ENCODE data around the gene ZNF385A.
A peak's percentile ranks its signal among the peaks of the same experiment; 100 is the strongest.

The ZNF385A gene

GRCh38 chr12:54415221-54415929 lies 30.8 kb upstream of the ZNF385A start:
- DNase-seq, result peak; percentile 26

- DNase-seq, result peak; percentile 89
Measured at GRCh38 chr12:54413284-54414190, 29.0 kb upstream of the ZNF385A start.

- no peak for DNase-seq
Measured at GRCh38 chr12:54412786-54413185, 28.3 kb upstream of the ZNF385A start.

GRCh38 chr12:54412348-54412747 lies 27.8 kb upstream of the ZNF385A start:
- DNase-seq, result no peak

- DNase-seq, result peak; percentile 98
Measured at GRCh38 chr12:54411391-54412241, 27.1 kb upstream of the ZNF385A start.

GRCh38 chr12:54409267-54409666 lies 24.7 kb upstream of the ZNF385A start:
- no peak for DNase-seq

GRCh38 chr12:54407183-54407905 lies 22.8 kb upstream of the ZNF385A start:
- DNase-seq, result peak; percentile 91

- no peak for DNase-seq
Measured at GRCh38 chr12:54405573-54405972, 21.0 kb upstream of the ZNF385A start.

- DNase-seq, result no peak
Measured at GRCh38 chr12:54405106-54405505, 20.6 kb upstream of the ZNF385A start.

- DNase-seq, result peak; percentile 48
Measured at GRCh38 chr12:54404061-54405004, 19.8 kb upstream of the ZNF385A start.

GRCh38 chr12:54401119-54401518 lies 16.6 kb upstream of the ZNF385A start:
- DNase-seq, result no peak

GRCh38 chr12:54398995-54399793 lies 14.7 kb upstream of the ZNF385A start:
- DNase-seq, result peak; percentile 75

- no peak for DNase-seq
Measured at GRCh38 chr12:54398218-54398617, 13.7 kb upstream of the ZNF385A start.

GRCh38 chr12:54397157-54397556 lies 12.6 kb upstream of the ZNF385A start:
- DNase-seq, result no peak

GRCh38 chr12:54395545-54395944 lies 11.0 kb upstream of the ZNF385A start:
- DNase-seq, result no peak

GRCh38 chr12:54394986-54395385 lies 10.5 kb upstream of the ZNF385A start:
- DNase-seq, result no peak

- peak; percentile 56 for DNase-seq
Measured at GRCh38 chr12:54394281-54394719, 9.8 kb upstream of the ZNF385A start.

GRCh38 chr12:54393743-54394142 lies 9.2 kb upstream of the ZNF385A start:
- no peak for DNase-seq

GRCh38 chr12:54393207-54393609 lies 8.7 kb upstream of the ZNF385A start:
- no peak for DNase-seq

- no peak for DNase-seq
Measured at GRCh38 chr12:54392485-54393206, 8.1 kb upstream of the ZNF385A start.

Measured in MV-4-11 (cell line).